Measurements from ENCODE around the gene CDCA7.

The CDCA7 gene

DNA sequence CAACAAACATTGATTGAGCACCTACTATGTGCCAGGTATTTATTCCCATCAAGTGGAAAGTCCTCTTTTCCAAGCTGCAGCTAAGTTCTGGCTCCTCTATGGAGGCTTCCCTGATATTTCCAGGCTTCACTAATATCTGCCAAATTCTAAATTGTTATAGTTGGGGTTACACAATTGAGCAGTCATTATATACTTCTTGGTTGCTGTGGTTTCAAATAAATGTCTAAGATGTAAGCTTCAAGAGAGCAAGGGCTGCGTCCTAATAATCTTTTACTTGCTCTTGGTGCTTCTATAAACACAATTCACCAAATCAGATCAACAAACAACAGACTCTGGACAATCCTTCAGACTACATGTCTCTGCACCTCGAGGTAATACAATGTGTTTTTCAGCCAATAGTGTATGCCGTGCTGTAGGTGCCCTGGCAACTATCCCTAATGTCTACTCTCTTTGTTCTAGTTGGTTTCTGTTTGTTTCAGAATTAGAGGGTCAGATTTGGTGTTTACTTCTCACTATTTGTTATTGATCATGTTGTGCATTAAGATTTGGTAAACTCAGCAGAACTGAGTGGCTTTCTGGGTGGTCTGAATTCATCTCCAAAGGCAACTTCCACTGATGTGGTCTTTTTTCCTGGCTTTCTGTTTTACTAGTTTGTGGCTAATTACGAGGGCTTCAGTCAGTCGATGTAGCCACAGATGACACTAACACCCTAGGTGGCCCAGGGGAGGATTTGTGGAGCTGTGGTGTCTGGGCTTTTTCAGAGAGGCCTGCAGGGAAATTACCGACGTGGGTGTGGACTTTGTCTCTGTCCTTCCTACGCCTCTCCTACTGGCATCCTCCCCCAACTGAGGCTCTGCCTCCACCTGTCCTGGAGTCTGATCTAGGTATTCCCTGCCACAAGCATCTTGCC, 50.4 kb downstream of the CDCA7 start:
- DNase-seq (ENCODE audit: low read depth in 1 of 2, low spot score in 1 of 2): no peak
- TF ChIP-seq CTCF (IDR thresholded peaks at IDR 0.05; ENCODE audit: insufficient read depth, low read length) (no peak), SPI1 (IDR thresholded peaks at IDR 0.05; ENCODE audit: borderline replicate concordance, low read depth) (no peak), GABPA (IDR thresholded peaks at IDR 0.05; ENCODE audit: low read depth) (no peak), POLR2AphosphoS5 (IDR thresholded peaks at IDR 0.05; ENCODE audit: low read depth) (no peak)
- TF ChIP-seq, protein P1, sequence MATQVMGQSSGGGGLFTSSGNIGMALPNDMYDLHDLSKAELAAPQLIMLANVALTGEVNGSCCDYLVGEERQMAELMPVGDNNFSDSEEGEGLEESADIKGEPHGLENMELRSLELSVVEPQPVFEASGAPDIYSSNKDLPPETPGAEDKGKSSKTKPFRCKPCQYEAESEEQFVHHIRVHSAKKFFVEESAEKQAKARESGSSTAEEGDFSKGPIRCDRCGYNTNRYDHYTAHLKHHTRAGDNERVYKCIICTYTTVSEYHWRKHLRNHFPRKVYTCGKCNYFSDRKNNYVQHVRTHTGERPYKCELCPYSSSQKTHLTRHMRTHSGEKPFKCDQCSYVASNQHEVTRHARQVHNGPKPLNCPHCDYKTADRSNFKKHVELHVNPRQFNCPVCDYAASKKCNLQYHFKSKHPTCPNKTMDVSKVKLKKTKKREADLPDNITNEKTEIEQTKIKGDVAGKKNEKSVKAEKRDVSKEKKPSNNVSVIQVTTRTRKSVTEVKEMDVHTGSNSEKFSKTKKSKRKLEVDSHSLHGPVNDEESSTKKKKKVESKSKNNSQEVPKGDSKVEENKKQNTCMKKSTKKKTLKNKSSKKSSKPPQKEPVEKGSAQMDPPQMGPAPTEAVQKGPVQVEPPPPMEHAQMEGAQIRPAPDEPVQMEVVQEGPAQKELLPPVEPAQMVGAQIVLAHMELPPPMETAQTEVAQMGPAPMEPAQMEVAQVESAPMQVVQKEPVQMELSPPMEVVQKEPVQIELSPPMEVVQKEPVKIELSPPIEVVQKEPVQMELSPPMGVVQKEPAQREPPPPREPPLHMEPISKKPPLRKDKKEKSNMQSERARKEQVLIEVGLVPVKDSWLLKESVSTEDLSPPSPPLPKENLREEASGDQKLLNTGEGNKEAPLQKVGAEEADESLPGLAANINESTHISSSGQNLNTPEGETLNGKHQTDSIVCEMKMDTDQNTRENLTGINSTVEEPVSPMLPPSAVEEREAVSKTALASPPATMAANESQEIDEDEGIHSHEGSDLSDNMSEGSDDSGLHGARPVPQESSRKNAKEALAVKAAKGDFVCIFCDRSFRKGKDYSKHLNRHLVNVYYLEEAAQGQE (IDR thresholded peaks at IDR 0.05; ENCODE audit: insufficient replicate concordance, low read depth): no peak
- Histone ChIP-seq H3K27ac (replicated peaks) (no peak overlapping the region), H3K4me3 (replicated peaks; ENCODE audit: insufficient read depth, low read length) (no peak overlapping the region), H3K27me3 (ENCODE audit: insufficient read depth, poor library complexity, severe bottlenecking) (peaks cover 23% of the 10 kb centered on the region)

- no peak for TF ChIP-seq SPI1 (IDR thresholded peaks at IDR 0.05; ENCODE audit: borderline replicate concordance, low read depth)
- TF ChIP-seq, protein P1 (IDR thresholded peaks at IDR 0.05; ENCODE audit: insufficient replicate concordance, low read depth): no peak
- TF ChIP-seq CTCF (IDR thresholded peaks at IDR 0.05; ENCODE audit: insufficient read depth, low read length): no peak
- no peak for TF ChIP-seq POLR2AphosphoS5 (IDR thresholded peaks at IDR 0.05; ENCODE audit: low read depth)
- TF ChIP-seq GABPA (IDR thresholded peaks at IDR 0.05; ENCODE audit: low read depth): no peak
- Histone ChIP-seq H3K27me3 (ENCODE audit: insufficient read depth, poor library complexity, severe bottlenecking) (peaks cover 15% of the 10 kb centered on the region), H3K4me3 (replicated peaks; ENCODE audit: insufficient read depth, low read length) (no peak overlapping the region), H3K27ac (replicated peaks) (no peak overlapping the region)
- no peak for DNase-seq (ENCODE audit: low read depth in 1 of 2, low spot score in 1 of 2)
Measured at GRCh38 chr2:173407176-173407575, 52.5 kb downstream of the CDCA7 start.

DNA sequence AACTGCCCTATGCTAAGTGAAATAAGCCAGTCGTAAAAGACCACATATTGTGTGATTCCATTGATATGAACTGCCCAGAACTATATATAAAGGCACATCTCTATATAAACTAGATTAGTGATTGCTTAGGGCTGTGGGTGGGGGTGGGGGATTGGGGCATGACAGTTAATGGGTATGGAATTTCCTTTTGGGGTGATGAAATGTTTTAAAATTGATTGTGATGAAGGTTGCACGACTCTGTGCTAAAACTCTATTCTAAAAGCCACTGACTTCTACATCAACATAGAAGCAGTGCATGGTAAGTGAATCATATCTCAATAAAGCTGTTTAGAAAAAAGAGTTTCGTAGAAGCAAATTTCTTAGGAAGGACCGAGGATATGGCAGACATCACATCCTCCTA, 53.0 kb downstream of the CDCA7 start:
- Histone ChIP-seq H3K27me3 (ENCODE audit: insufficient read depth, poor library complexity, severe bottlenecking) (peaks cover 12% of the 10 kb centered on the region), H3K4me3 (replicated peaks; ENCODE audit: insufficient read depth, low read length) (no peak overlapping the region), H3K27ac (replicated peaks) (no peak overlapping the region)
- TF ChIP-seq POLR2AphosphoS5 (IDR thresholded peaks at IDR 0.05; ENCODE audit: low read depth): no peak
- TF ChIP-seq CTCF (IDR thresholded peaks at IDR 0.05; ENCODE audit: insufficient read depth, low read length): no peak
- TF ChIP-seq GABPA (IDR thresholded peaks at IDR 0.05; ENCODE audit: low read depth): no peak
- TF ChIP-seq SPI1 (IDR thresholded peaks at IDR 0.05; ENCODE audit: borderline replicate concordance, low read depth): no peak
- TF ChIP-seq, protein P1 (IDR thresholded peaks at IDR 0.05; ENCODE audit: insufficient replicate concordance, low read depth): no peak
- no peak for DNase-seq (ENCODE audit: low read depth in 1 of 2, low spot score in 1 of 2)

All from HL-60 (cell line).